Peyer's patch (tissue), 4 donors: ENCODE data around the gene CNTN2.

ENCODE experiments used
- CTCF ChIP-seq, 6 experiments: fragments of 450-650 bp in 4 of 6; fragments of 200-600 bp in 2 of 6; sonication (generic) in 1 of 6; IDR thresholded peaks; one replicate each; pipeline ENCODE4 v1.5.1; 2017 to 2019; ENCODE audit warnings: antibody characterized with exemption in 6 of 6, mild to moderate bottlenecking in 3 of 6, moderate library complexity in 1 of 6
- POLR2A ChIP-seq, 2 donors: fragments of 450-650 bp; IDR thresholded peaks; one replicate each; pipeline ENCODE4 v1.5.1; 2017; ENCODE audit warnings: antibody characterized with exemption in 2 of 2, mild to moderate bottlenecking in 2 of 2, moderate library complexity in 2 of 2

GRCh38 chr1:205118752-205119151, 75.7 kb downstream of the CNTN2 start:
- TF ChIP-seq CTCF (IDR thresholded peaks at IDR 0.05) (no peak), POLR2A (IDR thresholded peaks at IDR 0.05) (no peak)
